Right lobe of liver (tissue), 4 donors: Measurements from ENCODE around the gene TRIM66.

Experiments
- CTCF ChIP-seq, 4 donors: fragments of 200-600 bp in 3 of 4; fragments of 450-650 bp in 1 of 4; IDR thresholded peaks; one replicate each; pipeline versions ENCODE4 v1.5.1 to v1.8.0; 2016 to 2022; ENCODE audit warnings: antibody characterized with exemption in 4 of 4, mild to moderate bottlenecking in 2 of 4
- POLR2A ChIP-seq: fragments of 450-650 bp; IDR thresholded peaks from one replicate; pipeline ENCODE4 v1.6.1; 2017; ENCODE audit warnings: antibody characterized with exemption, mild to moderate bottlenecking
- donor health status: DM: no; HTN: no; CAD: no.
- donor health status: DM: no; HTN: no; CAD: no.
- donor health status: DM: no; HTN: yes; CAD: no.

GRCh38 chr11:8671651-8672062 lies 10.8 kb downstream of the TRIM66 start:
- TF ChIP-seq CTCF (IDR thresholded peaks at IDR 0.05) (no peak), POLR2A (no peak)
